ENCODE measurements around the gene CDAN1.
A peak's percentile ranks its signal among the peaks of the same experiment; 100 is the strongest.

Gene CDAN1

DNA sequence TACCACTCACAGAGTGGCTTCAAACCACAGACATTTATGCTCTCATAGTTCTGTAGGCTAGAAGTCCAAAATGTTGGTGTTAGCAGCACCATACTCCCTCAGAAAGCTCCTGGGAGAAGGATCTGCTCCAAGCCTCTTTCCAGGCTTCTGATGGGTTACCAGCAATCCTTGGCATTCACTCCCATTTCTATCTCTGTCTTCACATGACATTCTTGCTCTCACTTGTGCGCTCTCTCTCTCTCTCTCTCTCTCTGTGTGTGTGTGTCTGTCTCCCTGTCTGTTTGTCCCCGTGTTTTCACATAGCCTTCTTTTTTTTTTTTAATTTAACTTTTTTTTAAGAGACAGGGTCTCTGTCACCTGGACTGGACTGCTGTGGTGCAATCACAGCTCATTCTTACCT, 26.3 kb downstream of the CDAN1 start:
- no peak for TF ChIP-seq CTCF (IDR thresholded peaks at IDR 0.05; ENCODE audit: borderline replicate concordance, insufficient read depth, low read depth, low read length)
- H3K4me3 ChIP-seq (ENCODE audit: low read depth, low read length): no peak overlapping the region

- no peak overlapping the region for H3K4me3 ChIP-seq (ENCODE audit: low read depth, low read length)
- no peak for TF ChIP-seq CTCF (IDR thresholded peaks at IDR 0.05; ENCODE audit: borderline replicate concordance, insufficient read depth, low read depth, low read length)
Observed at GRCh38 chr15:42707873-42708544, 28.9 kb downstream of the CDAN1 start.

GRCh38 chr15:42707068-42707467, 29.9 kb downstream of the CDAN1 start:
- no peak for TF ChIP-seq CTCF (IDR thresholded peaks at IDR 0.05; ENCODE audit: borderline replicate concordance, insufficient read depth, low read depth, low read length)

GRCh38 chr15:42705336-42705735, 31.6 kb downstream of the CDAN1 start:
- no peak for TF ChIP-seq CTCF (IDR thresholded peaks at IDR 0.05; ENCODE audit: borderline replicate concordance, insufficient read depth, low read depth, low read length)
- H3K4me3 ChIP-seq (ENCODE audit: low read depth, low read length): no peak overlapping the region

More at GRCh38 chr15:42707068-42707467, 29.9 kb downstream of the CDAN1 start:
- H3K4me3 ChIP-seq (ENCODE audit: low read depth, low read length): no peak overlapping the region

DNA sequence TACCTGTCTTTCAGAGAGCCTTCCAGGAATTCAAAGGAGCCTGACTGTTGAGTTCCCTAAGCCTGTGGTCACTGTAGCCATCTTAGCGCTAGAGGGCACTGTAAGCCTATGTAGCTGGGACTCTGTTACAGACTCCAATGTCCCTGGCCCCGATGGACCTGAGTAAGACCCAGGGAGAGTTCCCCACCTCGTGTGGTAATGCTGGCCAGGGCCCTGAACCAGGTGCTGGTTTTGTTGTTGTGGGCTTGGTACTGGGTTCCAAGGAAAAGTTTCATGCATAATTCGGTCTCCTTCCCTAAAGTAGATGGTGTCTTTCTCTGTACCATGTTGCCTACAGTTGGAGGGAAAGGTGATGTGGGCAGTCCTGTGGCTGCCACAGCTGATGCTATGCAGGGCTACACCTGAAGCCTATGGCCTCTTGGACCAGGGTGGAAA, 32.4 kb downstream of the CDAN1 start:
- TF ChIP-seq CTCF (IDR thresholded peaks at IDR 0.05; ENCODE audit: borderline replicate concordance, insufficient read depth, low read depth, low read length): peak; percentile 89
- H3K4me3 ChIP-seq (ENCODE audit: low read depth, low read length): no peak overlapping the region

- no peak for TF ChIP-seq CTCF (IDR thresholded peaks at IDR 0.05; ENCODE audit: borderline replicate concordance, insufficient read depth, low read depth, low read length)
- no peak overlapping the region for H3K4me3 ChIP-seq (ENCODE audit: low read depth, low read length)
Observed at GRCh38 chr15:42696626-42697025, 40.3 kb downstream of the CDAN1 start.

DNA sequence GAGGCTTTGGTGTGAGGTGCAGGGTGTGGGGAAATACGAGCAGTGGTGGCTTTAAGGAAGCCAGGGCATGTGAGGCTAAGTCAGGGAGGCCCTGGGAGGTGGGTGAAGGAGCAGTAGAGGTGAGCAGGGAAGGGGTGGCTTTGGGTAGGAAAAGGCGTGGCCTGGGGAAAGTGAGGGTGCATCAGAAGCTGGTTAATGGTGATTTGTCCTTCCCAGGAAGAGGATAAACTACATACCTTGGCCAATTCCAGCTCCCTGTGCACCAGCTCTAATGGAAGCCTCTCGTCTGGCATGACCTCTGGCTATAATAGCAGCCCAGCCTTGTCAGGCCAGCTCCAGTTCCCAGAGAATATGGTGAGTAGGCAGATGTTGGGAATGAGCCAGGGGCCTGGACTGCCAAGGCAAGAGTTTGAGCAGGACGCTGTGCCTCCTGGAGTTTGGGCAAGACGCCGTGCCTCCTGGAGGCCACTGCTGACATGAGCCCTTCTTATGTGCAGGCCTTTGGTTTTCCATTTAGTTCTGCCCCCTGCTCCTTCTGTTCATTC, 41.3 kb downstream of the CDAN1 start:
- TF ChIP-seq CTCF (IDR thresholded peaks at IDR 0.05; ENCODE audit: borderline replicate concordance, insufficient read depth, low read depth, low read length): no peak

More for the DNA sequence above, 41.3 kb downstream of the CDAN1 start:
- H3K4me3 ChIP-seq (ENCODE audit: low read depth, low read length): no peak overlapping the region

Data from GM12875 (cell line).